GM12878 (cell line): ENCODE results near the gene CHCHD6. TPM values are rescaled to one million over a fixed set of nuclear protein-coding genes. Genes with fewer than 3 reads are reported as not detected.
A peak's percentile ranks its signal among the peaks of the same experiment; 100 is the strongest.

ENCODE experiments used
- CHD1 ChIP-seq: IDR thresholded peaks from 2 replicates; pipeline ENCODE4 v1.6.1; 2012; ENCODE audit warnings: low read depth, low read length, improper control_type of control experiment
- EZH2 ChIP-seq: IDR thresholded peaks from 2 replicates; pipeline ENCODE4 v1.6.1; 2012; ENCODE audit warnings: low read depth, mild to moderate bottlenecking, control low read depth, inconsistent platforms, low read length, borderline replicate concordance; ENCODE audit not compliant: control insufficient read depth
- HCFC1 ChIP-seq: fragments of 150-350 bp; IDR thresholded peaks from 2 replicates; pipeline ENCODE4 v1.6.1; 2014; ENCODE audit warnings: low read length
- HDAC2 ChIP-seq: fragments of 200-600 bp; sonication (generic); IDR thresholded peaks from 2 replicates; pipeline ENCODE4 v1.6.1; 2017
- IRF5 ChIP-seq: fragments of 450-650 bp; IDR thresholded peaks from 2 replicates; pipeline ENCODE4 v1.6.1; 2017; ENCODE audit warnings: borderline replicate concordance
- LARP7 ChIP-seq: fragments of 450-650 bp; IDR thresholded peaks from 2 replicates; pipeline ENCODE4 v1.6.1; 2017; ENCODE audit warnings: mild to moderate bottlenecking
- MLLT1 ChIP-seq: fragments of 450-650 bp; IDR thresholded peaks from 2 replicates; pipeline ENCODE4 v1.6.1; 2016; ENCODE audit warnings: mild to moderate bottlenecking
- NFXL1 ChIP-seq: fragments of 450-650 bp; IDR thresholded peaks from 2 replicates; pipeline ENCODE4 v1.6.1; 2017; ENCODE audit warnings: antibody characterized with exemption, mild to moderate bottlenecking, borderline replicate concordance
- NR2C1 ChIP-seq: fragments of 450-650 bp; IDR thresholded peaks from 2 replicates; pipeline ENCODE4 v1.6.1; 2017; ENCODE audit warnings: antibody characterized with exemption, mild to moderate bottlenecking, moderate library complexity
- NR2C2 ChIP-seq: IDR thresholded peaks from 2 replicates; pipeline ENCODE4 v1.6.1; 2011; ENCODE audit warnings: borderline replicate concordance, low read depth; ENCODE audit not compliant: control insufficient read depth, insufficient read length
- PBX3 ChIP-seq: IDR thresholded peaks from 2 replicates; pipeline ENCODE4 v1.6.1; 2011; ENCODE audit warnings: mild to moderate bottlenecking, low read depth, low read length, moderate library complexity; ENCODE audit not compliant: insufficient replicate concordance
- PML ChIP-seq: IDR thresholded peaks from 2 replicates; pipeline ENCODE4 v1.6.1; 2012; ENCODE audit warnings: low read length, inconsistent platforms
- POLR2A ChIP-seq: IDR thresholded peaks from 2 replicates; pipeline ENCODE4 v1.6.1; 2011; ENCODE audit warnings: low read depth, mild to moderate bottlenecking, low read length
- RELB ChIP-seq: fragments of 450-650 bp; IDR thresholded peaks from 2 replicates; pipeline ENCODE4 v1.6.1; 2017; ENCODE audit warnings: low read depth, mild to moderate bottlenecking, moderate library complexity
- RFX5 ChIP-seq: IDR thresholded peaks from 2 replicates; pipeline ENCODE4 v1.6.1; 2011; ENCODE audit warnings: low read depth, low read length, improper control_type of control experiment
- SIN3A ChIP-seq: IDR thresholded peaks from 2 replicates; pipeline ENCODE4 v1.6.1; 2012; ENCODE audit warnings: low read depth, low read length, improper control_type of control experiment
- SMC3 ChIP-seq: IDR thresholded peaks from 2 replicates; pipeline ENCODE4 v1.6.1; 2011; ENCODE audit warnings: low read length, improper control_type of control experiment, borderline replicate concordance
- SREBF2 ChIP-seq: IDR thresholded peaks from 2 replicates; pipeline ENCODE4 v1.6.1; 2012; ENCODE audit warnings: mild to moderate bottlenecking, low read length
- SUPT20H ChIP-seq: IDR thresholded peaks from 2 replicates; pipeline ENCODE4 v1.6.1; 2011; ENCODE audit warnings: low read depth, mild to moderate bottlenecking, low read length, moderate library complexity, borderline replicate concordance; ENCODE audit not compliant: control insufficient read depth
- TAF1 ChIP-seq: IDR thresholded peaks from 2 replicates; pipeline ENCODE4 v1.6.1; 2011; ENCODE audit warnings: mild to moderate bottlenecking, low read depth, low read length, borderline replicate concordance
- YY1 ChIP-seq: IDR thresholded peaks from 2 replicates; pipeline ENCODE4 v1.6.1; 2011; ENCODE audit warnings: low read depth, mild to moderate bottlenecking, low read length
- ZNF24 ChIP-seq: fragments of 450-650 bp; IDR thresholded peaks from 2 replicates; pipeline ENCODE4 v1.6.1; 2017; ENCODE audit warnings: antibody characterized with exemption, mild to moderate bottlenecking
- ZNF622 ChIP-seq: fragments of 450-650 bp; IDR thresholded peaks from 2 replicates; pipeline ENCODE4 v1.6.1; 2017; ENCODE audit warnings: mild to moderate bottlenecking, inconsistent platforms
- ZSCAN29 ChIP-seq: fragments of 450-650 bp; IDR thresholded peaks from 2 replicates; pipeline ENCODE4 v1.6.1; 2017; ENCODE audit warnings: mild to moderate bottlenecking, moderate library complexity
- ZZZ3 ChIP-seq: IDR thresholded peaks from 2 replicates; pipeline ENCODE4 v1.6.1; 2011; ENCODE audit warnings: low read depth; ENCODE audit not compliant: control insufficient read depth, insufficient read length
- polyA plus RNA-seq, 11 experiments: library from polyadenylated mRNA; depleted of rRNA in 4 of 11; unstranded in 6 of 11; stranded (reverse) in 5 of 11; fragments of >200 nt; fragmentation: Nextera tagmentation in 4 of 11; fragmentation: Illumina TruSeq in 1 of 11; extraction: Ambion mirVana in 4 of 11; extraction: Trizol in 1 of 11; gene quantifications; 1 replicate in 1 of 11; 2 replicates in 10 of 11; pipeline versions ENCODE4 v1.2.1 to v1.2.3, GENCODE V29; 2011 to 2016; ENCODE audit warnings: inconsistent platforms in 2 of 11, missing spikeins in 2 of 11, low read depth in 1 of 11
- total RNA-seq, 4 experiments: library from RNA; depleted of rRNA in 3 of 4; stranded (reverse); fragments of >200 nt in 3 of 4; fragmentation: Illumina TruSeq in 1 of 4; extraction: Trizol in 1 of 4; gene quantifications; 2 replicates each; pipeline versions ENCODE4 v1.2.1 to v1.2.3, GENCODE V29; 2013 to 2021

CHCHD6 gene
- total and polyA plus RNA-seq, 10 of the 15 experiments (the other 5 are each of a cell fraction or from before 2014, with no cell fraction given) = 2.7 to 16.7 (median 12.3) TPM

- TF ChIP-seq SIN3A (0 out of 2 replicates have a peak, but pooled peaks have one; percentile 12), NFXL1 (peak; percentile 95), TAF1 (no peak), SREBF2 (no peak), LARP7 (peak; percentile 71; the same call in 1 of the 2 replicates), RFX5 (no peak), HDAC2 (no peak), EZH2 (no peak), ZNF622 (no peak), PML (no peak), YY1 (no peak; the same call in 1 of the 2 replicates), HCFC1 (peak; percentile 98), PBX3 (no peak), NR2C2 (no peak), POLR2A (peak; percentile 31; the same call in 1 of the 2 replicates), SUPT20H (no peak), ZZZ3 (no peak), RELB (no peak), IRF5 (no peak), NR2C1 (no peak), ZSCAN29 (no peak), MLLT1 (no peak), ZNF24 (no peak), CHD1 (no peak), SMC3 (no peak)
Observed at GRCh38 chr3:126703512-126704493, at the start of gene CHCHD6 (continued).
